Left renal cortex interstitium (tissue), 4 donors: ENCODE data around the gene EML4. TPM values are rescaled to one million over a fixed set of nuclear protein-coding genes. Genes with fewer than 3 reads are reported as not detected.
"Not testable (repeated sequence)": the region's sequence is repeated elsewhere in the genome, so short reads cannot be mapped to it uniquely, and the experiment has no call there.

ENCODE experiments used
- DNase-seq, 4 donors: peaks; one replicate each; pipeline ENCODE4 v3.0.0-alpha.2; 2013; ENCODE audit warnings: low read depth in 4 of 4, low spot score in 2 of 4, missing footprints in 1 of 4
- polyA plus RNA-seq, 4 donors: library from polyadenylated mRNA; unstranded; fragments of 120-200 nt; gene quantifications; one replicate each; pipeline ENCODE4 v1.2.1, GENCODE V29; 2013; ENCODE audit not compliant: insufficient read length in 4 of 4

The EML4 gene
- polyA plus RNA-seq, 4 donors: 96.8 to 136 (median 111) TPM

GRCh38 chr2:42248846-42249245, 79.7 kb downstream of the EML4 start:
- no peak for DNase-seq

DNA sequence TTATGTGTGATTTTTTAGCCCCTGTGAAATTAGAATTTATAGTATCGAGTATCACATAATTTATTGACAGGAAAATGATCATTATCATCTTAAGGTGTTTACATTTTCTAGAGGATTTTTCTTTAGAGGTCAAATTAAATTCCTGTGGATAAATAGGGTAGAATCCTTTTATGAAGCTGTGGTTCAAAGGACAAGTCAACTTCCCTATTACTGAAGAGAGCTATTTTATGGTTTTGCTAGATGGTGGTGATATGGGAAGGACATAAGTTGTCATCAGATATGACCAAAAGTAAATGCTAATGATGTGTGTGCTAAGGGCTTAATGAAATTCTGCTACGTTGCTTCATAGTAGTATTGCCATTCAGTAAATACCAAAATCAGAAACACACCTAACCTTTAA, 80.1 kb downstream of the EML4 start:
- DNase-seq: no peak

DNA sequence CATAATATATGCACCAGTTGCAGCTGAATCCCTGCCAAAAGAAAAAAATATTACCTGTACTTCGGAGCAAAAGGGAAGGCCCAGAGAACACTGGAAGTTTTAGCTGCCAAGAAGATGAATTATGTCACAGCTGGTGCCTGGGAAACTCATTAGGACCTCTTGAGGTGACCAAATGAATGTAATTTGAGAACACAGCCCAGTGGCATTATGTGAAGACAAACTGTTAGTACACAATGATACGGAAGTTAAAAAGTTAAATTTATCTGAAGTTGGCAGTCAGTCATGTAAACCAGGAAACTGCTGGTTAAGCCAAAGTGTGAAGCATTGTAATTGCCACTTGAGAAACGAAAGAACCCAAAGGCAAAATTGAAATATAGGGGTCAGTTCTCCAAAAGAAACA, 80.7 kb downstream of the EML4 start:
- peak; percentile 39 to 62 (median 58) for DNase-seq

GRCh38 chr2:42250925-42251324, 81.8 kb downstream of the EML4 start:
- no peak for DNase-seq

GRCh38 chr2:42252464-42252863, 83.3 kb downstream of the EML4 start:
- DNase-seq: no peak

DNA sequence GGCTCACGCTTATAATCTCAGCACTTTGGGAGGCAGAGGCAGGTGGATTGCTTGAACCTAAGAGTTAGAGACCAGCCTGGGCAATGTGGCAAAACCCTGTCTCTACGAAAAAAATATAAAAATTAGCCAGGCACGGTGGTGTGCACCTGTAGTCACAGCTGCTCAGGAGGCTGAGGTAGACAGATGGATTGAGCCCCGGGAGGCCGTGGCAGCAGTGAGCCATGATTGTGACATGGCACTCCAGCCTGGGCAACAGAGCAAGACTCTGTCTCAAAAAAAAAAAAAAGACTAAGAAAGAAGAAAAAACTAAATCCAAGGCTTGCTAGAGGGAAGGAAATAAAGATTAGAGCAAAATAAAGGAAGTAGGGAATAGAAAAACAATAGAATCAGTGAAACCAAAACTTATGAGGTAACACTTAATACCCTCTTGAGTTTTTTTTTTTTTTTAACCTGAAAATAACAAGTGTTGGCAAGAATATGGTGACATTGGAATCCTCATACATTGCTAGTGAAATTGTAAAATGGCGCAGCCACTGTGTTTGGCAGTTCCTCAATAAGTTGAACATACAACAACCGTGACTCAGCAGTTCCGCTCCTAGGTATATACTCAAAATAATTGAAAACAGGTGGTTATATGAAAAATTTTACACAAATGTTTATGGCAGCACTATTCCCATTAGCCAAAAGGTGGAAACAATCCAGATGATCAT, 85.2 kb downstream of the EML4 start:
- DNase-seq: no peak

DNA sequence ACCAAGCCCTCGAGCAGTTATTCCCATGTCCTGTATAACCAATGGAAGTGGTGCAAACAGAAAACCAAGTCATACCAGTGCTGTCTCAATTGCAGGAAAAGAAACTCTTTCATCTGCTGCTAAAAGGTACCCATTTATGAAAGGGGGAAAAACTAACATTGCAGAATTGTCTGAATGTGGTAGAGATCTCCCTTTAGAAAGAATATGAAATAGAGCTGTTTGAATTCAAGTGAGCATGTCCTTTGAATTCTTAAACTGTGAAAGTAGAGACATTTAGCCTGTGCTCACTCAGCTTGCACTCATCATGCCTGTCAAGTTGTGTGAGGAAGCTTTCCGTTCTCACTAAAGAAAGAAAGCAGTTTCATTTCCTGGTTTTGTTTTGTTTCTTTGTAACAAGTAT, 87.4 kb downstream of the EML4 start:
- DNase-seq: no peak

DNA sequence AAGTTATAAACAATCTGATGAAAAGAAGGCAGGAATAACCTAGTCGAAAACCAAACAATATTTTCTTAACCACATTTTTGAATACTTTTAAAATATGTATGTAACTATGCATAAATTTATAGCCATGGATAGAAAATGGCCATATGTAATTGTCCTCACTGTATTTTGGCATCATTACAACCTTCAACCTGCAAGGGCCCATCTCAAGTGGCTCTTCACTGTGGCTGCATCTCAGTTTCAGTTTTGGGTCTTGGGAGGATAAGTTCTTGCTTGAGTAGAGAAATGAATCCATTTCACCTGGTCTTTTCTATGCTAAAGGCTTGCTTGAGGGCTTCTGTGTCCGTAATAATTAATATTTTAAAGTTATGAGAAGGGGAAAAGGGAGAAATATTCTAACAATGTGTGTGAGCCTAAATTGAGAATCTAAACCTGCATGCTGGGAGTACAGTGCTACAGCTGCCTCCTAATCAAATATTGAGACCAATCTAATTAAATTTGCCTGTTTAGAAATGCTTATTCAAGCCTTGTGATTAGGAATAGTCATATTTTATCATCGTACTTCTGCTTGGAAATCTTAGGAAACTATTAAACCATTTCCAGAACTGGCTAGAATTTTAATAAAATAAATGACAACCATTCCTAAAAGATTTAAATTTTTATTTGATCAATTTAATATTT, 92.5 kb downstream of the EML4 start:
- no peak for DNase-seq

- no peak for DNase-seq
These were observed 97.1 kb downstream of the EML4 start for GRCh38 chr2:42266236-42266635.

DNA sequence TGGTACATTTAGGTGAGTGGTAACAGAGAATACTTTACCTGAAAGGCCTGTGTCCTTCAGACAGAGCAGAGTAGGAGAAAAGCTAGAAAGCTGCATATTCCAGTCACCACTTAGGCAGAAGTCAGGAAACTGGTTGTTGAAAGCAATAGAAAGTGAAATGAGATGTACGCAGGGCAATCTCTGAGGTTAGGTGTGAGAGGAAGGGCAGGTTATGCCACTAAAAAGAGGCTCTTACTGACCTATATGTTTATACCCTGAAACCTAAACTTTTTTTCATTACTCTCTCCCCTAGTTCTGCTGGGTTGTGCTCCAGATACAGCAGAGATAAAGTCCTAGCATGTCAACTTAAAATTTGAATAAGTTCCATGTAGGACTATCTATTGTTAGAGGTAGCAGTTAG, 98.4 kb downstream of the EML4 start:
- DNase-seq: no peak

DNA sequence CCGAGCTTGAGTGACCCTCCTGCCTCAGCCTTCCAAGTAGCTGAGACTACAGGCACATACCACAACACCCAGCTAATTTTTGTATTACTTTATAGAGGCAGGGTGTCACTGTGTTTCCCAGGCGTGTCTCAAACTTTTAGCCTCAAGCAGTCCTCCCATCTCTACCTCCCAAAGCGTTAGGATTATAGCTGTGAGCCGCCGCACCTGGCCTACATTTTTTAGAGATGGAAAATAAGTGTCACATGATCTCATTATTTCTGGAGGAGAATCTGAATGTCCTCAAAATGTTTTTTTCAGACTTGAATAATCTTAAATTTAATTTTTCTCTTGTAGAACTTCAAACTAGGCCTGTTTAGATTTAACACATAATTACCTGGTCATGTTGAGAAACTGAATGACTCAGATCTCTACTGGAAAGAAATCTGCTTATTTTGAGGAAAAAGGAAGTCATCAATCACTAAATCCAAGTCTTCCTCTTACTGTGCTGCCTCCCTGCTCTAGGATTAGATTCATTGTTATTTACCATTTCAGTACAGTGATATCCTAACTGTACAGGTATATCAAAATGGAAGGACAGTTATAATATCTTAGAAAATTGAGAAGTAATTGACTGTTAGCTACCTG, 99.5 kb downstream of the EML4 start:
- DNase-seq: no peak

GRCh38 chr2:42270757-42271156, 101.6 kb downstream of the EML4 start:
- DNase-seq: no peak

- DNase-seq: not testable (repeated sequence)
These were observed 102.1 kb downstream of the EML4 start for GRCh38 chr2:42271246-42271645.

DNA sequence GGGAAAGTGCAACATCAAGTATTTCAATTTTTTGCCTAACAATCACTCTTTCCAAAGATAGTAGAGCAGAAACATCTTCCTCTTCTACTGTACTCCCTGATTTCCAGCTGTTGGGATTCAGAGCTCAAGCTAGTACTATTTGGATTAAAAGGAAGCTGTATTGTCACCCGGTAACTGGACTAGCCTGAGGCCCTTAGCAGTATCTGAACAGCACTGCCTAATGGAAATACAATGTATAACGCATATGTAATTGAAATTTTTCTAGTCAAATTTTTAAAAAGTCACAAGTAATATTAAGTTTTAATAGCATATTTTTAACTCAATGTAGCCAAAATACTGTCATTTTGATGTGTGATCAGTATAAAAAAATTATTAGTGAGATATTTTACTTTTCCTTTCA, 105.7 kb downstream of the EML4 start:
- no peak for DNase-seq

DNA sequence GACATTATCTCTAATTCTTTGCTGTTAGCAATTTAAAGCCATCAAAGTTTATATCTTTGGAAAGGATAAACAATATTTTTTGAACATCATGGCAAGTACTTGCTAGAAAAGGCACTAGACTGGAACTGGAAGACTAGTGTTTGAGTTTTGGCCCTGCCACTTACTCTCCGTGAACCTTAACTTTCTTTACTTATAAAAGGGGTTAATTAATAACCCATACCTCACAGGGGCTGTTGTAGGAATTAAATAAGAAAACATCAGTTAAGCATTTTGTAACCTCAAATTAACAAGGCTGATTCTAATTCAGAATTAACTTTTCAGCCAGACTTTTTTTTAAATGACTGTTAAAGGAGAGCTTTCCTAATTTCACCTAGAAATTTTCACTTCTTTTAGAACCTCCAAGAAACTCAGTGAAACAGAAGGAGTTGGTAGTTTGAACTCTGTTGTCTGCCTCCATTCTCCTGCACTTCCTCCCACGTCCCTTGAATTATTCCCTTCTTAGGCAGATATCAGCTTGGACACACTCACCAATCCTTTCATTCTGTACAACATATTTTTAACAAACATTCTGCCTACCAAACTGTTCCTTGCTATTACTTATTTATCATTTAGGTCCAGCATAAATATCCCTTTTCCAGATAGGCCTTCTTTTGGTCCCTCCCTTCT, 112.4 kb downstream of the EML4 start:
- peak in 1 of 4 donors; percentile 15 for DNase-seq

DNA sequence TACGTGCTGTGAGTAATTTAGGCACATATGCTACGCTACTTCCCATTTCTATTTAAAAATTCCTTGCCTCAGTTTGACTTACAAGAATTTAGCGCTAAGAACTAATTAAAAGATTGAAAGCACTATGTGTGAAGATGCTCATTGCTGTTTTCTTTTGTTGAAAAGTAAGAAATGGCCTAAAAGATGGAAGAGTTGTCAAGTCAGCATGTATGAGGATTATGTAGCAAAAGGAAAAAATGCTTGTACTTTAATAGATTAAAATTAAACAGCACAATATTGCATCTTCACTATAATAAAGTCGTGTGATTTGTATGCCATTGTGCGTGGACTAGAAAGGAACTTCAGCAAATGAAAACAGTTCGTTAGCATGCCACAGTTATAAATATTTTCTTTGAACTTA, 114.9 kb downstream of the EML4 start:
- no peak for DNase-seq

DNA sequence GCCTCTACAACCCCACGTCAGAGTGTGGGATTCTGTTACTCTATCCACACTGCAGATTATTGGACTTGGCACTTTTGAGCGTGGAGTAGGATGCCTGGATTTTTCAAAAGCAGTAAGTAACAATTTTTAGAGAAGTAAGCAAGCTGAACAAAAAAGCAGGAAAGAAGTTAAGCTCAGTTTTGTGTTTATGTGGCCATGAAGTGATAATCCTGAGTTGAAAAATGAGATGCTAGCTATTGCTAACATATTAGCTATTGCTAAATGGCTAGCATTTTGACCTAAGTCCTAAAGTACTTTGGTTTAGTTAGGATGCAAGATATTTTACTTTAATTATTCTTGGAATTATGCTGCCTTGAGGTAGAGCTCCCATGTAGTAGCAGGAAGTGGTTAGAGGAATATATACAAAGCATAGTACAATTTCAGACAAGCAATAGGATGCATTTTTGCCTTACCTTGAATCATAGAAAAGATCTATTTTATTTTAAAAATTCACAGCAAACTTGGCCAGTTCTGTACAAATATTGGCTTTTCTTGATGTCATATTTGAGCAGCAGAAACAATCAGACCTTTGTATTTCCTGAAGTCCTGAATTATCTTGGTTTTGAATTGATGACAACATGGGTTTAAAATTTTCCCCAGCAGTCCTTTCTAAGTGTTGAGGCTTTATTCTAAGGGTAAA, 117.3 kb downstream of the EML4 start:
- no peak for DNase-seq

DNA sequence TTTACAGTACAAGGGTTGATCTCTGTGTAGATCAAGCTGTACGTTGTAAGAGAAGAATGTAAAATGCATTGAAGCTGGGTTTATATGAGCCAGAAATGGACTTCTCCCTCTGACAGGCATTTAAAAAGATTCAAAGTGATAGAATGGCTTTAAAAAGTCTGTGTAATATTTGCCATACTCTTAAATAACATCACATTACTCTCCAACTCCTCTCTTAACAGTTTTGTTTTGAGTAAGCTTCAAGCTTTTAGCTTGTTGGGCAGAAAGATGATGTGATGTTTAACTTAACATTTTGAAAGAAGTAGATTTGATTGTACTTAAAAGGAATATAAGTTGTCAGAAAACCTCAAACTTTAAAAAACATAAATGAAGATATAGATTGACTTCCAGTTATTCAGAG, 119.7 kb downstream of the EML4 start:
- no peak for DNase-seq

GRCh38 chr2:42289222-42289621, 120.1 kb downstream of the EML4 start:
- no peak for DNase-seq

GRCh38 chr2:42290005-42290404, 120.9 kb downstream of the EML4 start:
- no peak for DNase-seq

DNA sequence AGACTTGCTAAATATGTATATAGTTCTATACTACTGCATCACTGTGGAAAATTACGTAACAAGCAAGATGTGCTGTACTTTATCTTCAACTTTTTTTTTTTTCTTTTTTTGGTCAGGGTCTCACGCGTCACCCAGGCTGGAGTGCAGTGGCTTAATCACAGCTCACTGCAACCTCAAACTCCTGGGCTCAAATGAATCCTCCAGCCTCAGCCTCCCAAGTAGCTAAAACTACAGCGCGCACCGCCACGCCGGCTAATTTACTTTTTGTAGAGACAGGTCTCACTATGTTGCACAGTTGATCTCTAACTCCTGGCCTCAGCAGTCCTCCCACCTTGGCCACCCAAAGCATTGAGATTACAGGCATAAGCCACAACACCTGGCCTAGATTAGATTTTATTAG, 123.9 kb downstream of the EML4 start:
- DNase-seq: no peak
